Muscle layer of colon (tissue), 2 donors: Measurements from ENCODE around the gene PSAPL1.

Experiments
- H3K27ac ChIP-seq: one replicate; pipeline ENCODE4 v1.7.0; 2013; ENCODE audit warnings: low read depth, mild to moderate bottlenecking, low read length, moderate library complexity
- H3K27me3 ChIP-seq, 2 donors: one replicate each; pipeline ENCODE4 v1.7.0; 2013; ENCODE audit warnings: low read length in 2 of 2, mild to moderate bottlenecking in 2 of 2; ENCODE audit not compliant: insufficient read depth in 2 of 2, control insufficient read depth in 1 of 2
- H3K36me3 ChIP-seq: one replicate; pipeline ENCODE4 v1.7.0; 2013; ENCODE audit warnings: mild to moderate bottlenecking, low read length; ENCODE audit not compliant: insufficient read depth
- H3K4me1 ChIP-seq: one replicate; pipeline ENCODE4 v1.7.0; 2013; ENCODE audit warnings: mild to moderate bottlenecking, low read length; ENCODE audit not compliant: insufficient read depth
- H3K4me3 ChIP-seq, 2 donors: one replicate each; pipeline ENCODE4 v1.7.0; 2013; ENCODE audit warnings: low read length in 2 of 2, low read depth in 1 of 2, mild to moderate bottlenecking in 1 of 2, moderate library complexity in 1 of 2
- H3K9ac ChIP-seq: one replicate; pipeline ENCODE4 v1.7.0; 2013; ENCODE audit warnings: low read length
- H3K9me3 ChIP-seq: one replicate; pipeline ENCODE4 v1.7.0; 2013; ENCODE audit warnings: mild to moderate bottlenecking, low read length
- donor health status: abdominal sarcoma.
- donor health status: Adenocarcinoma of cecum.

Gene PSAPL1

GRCh38 chr4:7414736-7415510, 19.8 kb downstream of the PSAPL1 start:
- H3K4me1 ChIP-seq: peaks cover 26% of the 10 kb centered on the region
- no peaks in the 10 kb centered on the region for H3K9me3 ChIP-seq
- H3K36me3 ChIP-seq: no peaks in the 10 kb centered on the region
- no peak overlapping the region for H3K4me3 ChIP-seq
- no peaks in the 10 kb centered on the region for H3K27me3 ChIP-seq
- H3K27ac ChIP-seq: no peak overlapping the region
- H3K9ac ChIP-seq: no peak overlapping the region

GRCh38 chr4:7414046-7414445, 20.7 kb downstream of the PSAPL1 start:
- Histone ChIP-seq H3K27me3 (no peaks in the 10 kb centered on the region), H3K27ac (no peak overlapping the region), H3K36me3 (no peaks in the 10 kb centered on the region), H3K9ac (no peak overlapping the region), H3K9me3 (peaks cover 2% of the 10 kb centered on the region), H3K4me1 (peaks cover 31% of the 10 kb centered on the region), H3K4me3 (no peak overlapping the region)

GRCh38 chr4:7412554-7412912, 22.2 kb downstream of the PSAPL1 start:
- Histone ChIP-seq H3K9me3 (peaks cover 9% of the 10 kb centered on the region), H3K9ac (no peak overlapping the region), H3K36me3 (no peaks in the 10 kb centered on the region), H3K4me1 (peaks cover 31% of the 10 kb centered on the region), H3K27me3 (no peaks in the 10 kb centered on the region), H3K4me3 (no peak overlapping the region), H3K27ac (no peak overlapping the region)

DNA sequence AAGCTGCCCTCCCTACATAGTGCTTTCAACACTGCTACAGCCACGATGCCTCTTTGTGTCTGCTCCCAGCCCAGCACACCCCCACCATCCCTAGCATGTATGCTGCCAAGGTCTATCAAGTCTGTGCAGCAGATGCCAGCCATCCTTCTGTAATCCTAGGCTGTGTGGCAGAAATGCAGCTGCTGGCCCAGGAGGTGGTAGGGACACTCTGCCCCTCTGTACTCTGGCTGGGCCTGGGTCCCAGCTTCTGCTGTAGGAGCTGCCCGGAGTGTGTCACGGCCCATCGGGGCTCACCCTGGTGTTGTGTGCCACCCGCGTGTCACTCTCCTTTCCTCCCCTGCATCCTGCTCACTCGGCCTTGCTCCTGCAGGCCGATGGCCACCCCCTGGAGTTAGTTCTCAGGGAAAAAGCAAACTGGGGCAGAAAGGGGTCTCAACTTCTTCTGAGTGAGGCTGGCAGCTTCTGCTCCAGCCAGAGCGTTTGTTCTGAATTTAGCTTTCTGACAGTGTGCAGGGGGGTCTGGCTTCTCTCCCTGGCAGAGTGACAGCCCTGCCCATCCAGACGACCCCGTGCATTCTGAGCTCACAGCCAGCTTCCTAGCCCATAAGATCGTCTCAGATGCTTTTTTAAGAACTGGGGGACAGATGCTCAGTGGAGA, 22.7 kb downstream of the PSAPL1 start:
- Histone ChIP-seq H3K4me1 (peaks cover 31% of the 10 kb centered on the region), H3K27ac (no peak overlapping the region), H3K4me3 (no peak overlapping the region), H3K9me3 (peaks cover 9% of the 10 kb centered on the region), H3K27me3 (no peaks in the 10 kb centered on the region), H3K9ac (no peak overlapping the region), H3K36me3 (no peaks in the 10 kb centered on the region)

- Histone ChIP-seq H3K4me1 (peaks cover 31% of the 10 kb centered on the region), H3K4me3 (no peak overlapping the region), H3K9me3 (peaks cover 9% of the 10 kb centered on the region), H3K36me3 (no peaks in the 10 kb centered on the region), H3K9ac (no peak overlapping the region), H3K27ac (no peak overlapping the region), H3K27me3 (no peaks in the 10 kb centered on the region)
Observed at GRCh38 chr4:7411491-7411890, 23.2 kb downstream of the PSAPL1 start.

DNA sequence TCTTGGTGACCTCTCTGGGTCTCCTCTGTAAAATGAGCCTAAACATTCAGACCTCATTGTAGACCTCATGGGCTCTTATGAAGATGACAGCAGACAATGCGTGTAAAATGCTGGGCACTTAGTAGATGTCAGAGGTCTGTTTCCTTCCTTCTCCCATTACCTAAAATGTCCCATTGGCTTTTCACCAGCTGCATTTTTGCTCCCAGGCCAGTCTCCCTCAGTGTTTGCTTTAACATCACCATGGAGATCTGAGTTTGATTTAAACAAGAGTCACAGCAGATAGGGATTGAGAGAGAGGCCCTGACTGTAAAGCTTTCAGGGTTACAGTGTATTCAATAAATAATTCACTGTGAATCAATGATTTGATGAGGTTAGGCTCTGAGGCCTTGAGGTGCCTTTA, 24.3 kb downstream of the PSAPL1 start:
- Histone ChIP-seq H3K27me3 (no peaks in the 10 kb centered on the region), H3K4me1 (peaks cover 31% of the 10 kb centered on the region), H3K27ac (no peak overlapping the region), H3K36me3 (no peaks in the 10 kb centered on the region), H3K9me3 (peaks cover 9% of the 10 kb centered on the region), H3K9ac (no peak overlapping the region), H3K4me3 (no peak overlapping the region)

GRCh38 chr4:7408166-7408565, 26.6 kb downstream of the PSAPL1 start:
- no peaks in the 10 kb centered on the region for H3K36me3 ChIP-seq
- H3K27me3 ChIP-seq: no peaks in the 10 kb centered on the region
- H3K4me1 ChIP-seq: peaks cover 33% of the 10 kb centered on the region
- H3K27ac ChIP-seq: no peak overlapping the region
- H3K4me3 ChIP-seq: no peak overlapping the region
- peaks cover 9% of the 10 kb centered on the region for H3K9me3 ChIP-seq
- no peak overlapping the region for H3K9ac ChIP-seq

DNA sequence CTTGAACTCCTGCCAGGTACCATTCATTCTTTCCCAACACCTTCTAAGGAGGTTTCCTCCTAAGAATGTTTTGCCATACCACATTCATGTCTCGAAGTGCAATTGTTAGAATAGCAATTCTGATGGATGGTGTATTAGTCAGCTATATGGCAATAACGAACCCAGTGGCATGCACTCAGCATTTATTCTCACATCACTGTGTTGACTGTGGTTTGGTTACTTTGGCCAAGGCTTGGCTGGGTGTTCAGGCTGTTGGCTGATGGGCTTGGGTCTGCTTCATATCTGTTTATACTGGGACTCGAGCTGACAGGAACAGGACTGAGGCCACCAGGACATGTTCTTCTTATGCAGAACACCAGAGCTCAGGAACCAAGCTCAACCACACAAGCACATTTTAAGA, 31.7 kb downstream of the PSAPL1 start:
- Histone ChIP-seq H3K9ac (no peak overlapping the region), H3K9me3 (no peaks in the 10 kb centered on the region), H3K4me1 (peaks cover 22% of the 10 kb centered on the region), H3K27ac (no peak overlapping the region), H3K27me3 (no peaks in the 10 kb centered on the region), H3K36me3 (no peaks in the 10 kb centered on the region), H3K4me3 (no peak overlapping the region)

DNA sequence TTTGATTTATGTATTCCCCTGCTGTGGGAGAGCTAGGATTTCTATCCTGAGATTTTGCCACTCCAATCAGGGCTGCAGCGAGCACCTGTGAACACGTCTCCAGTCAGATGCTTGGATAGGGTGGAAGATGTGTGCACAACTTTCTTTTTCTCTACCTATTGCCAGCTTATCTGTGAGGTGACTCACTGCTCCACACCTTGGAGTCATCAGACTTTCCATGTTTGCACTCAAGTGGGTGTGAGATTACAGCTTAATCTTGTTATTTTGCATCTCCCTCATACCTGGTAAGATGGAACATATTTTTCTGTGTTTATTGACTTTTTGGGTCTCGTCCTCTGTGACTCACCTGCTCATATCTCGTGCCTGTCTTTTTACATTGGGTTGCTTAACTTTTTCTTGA, 32.2 kb downstream of the PSAPL1 start:
- no peaks in the 10 kb centered on the region for H3K9me3 ChIP-seq
- H3K4me1 ChIP-seq: peaks cover 27% of the 10 kb centered on the region
- H3K4me3 ChIP-seq: no peak overlapping the region
- H3K27me3 ChIP-seq: no peaks in the 10 kb centered on the region
- H3K36me3 ChIP-seq: no peaks in the 10 kb centered on the region
- no peak overlapping the region for H3K27ac ChIP-seq
- no peak overlapping the region for H3K9ac ChIP-seq

- Histone ChIP-seq H3K4me3 (no peak overlapping the region), H3K9me3 (no peaks in the 10 kb centered on the region), H3K27me3 (no peaks in the 10 kb centered on the region), H3K4me1 (peaks cover 31% of the 10 kb centered on the region), H3K36me3 (no peaks in the 10 kb centered on the region), H3K9ac (no peak overlapping the region), H3K27ac (no peak overlapping the region)
Observed at GRCh38 chr4:7400671-7401298, 33.9 kb downstream of the PSAPL1 start.

GRCh38 chr4:7399440-7400234, 35.1 kb downstream of the PSAPL1 start:
- H3K4me3 ChIP-seq: no peak overlapping the region
- H3K9ac ChIP-seq: no peak overlapping the region
- no peaks in the 10 kb centered on the region for H3K9me3 ChIP-seq
- H3K27me3 ChIP-seq: no peaks in the 10 kb centered on the region
- no peaks in the 10 kb centered on the region for H3K36me3 ChIP-seq
- no peak overlapping the region for H3K27ac ChIP-seq
- peaks cover 31% of the 10 kb centered on the region for H3K4me1 ChIP-seq
